GM18520 (cell line): ENCODE measurements around the gene ACAN.

ENCODE experiments used
- ATAC-seq: cut with Tn5 transposase; IDR thresholded peaks from one replicate; pipeline ENCODE4 v1.9.1; 2021; ENCODE audit not compliant: unreplicated experiment

ACAN gene

DNA sequence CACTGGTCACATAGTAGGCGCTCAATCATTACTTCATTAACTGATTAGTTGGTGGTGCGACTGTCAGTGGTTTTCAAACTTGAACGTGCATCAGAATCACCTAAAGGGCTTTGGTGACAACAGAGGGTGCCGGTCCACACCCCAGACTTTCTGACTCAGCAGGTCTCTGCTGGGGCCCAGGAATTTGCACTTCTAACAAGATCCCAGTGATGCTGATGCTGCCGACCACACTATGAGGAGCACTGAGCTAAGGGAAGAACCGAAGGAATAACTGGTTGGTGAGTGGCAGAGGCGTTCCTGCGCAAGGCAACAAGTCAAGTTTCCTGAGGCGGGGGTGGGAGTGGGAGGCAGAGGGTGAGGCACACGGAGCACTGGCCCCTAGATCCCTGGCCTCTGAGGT is 73.3 kb downstream of the ACAN start:
- ATAC-seq: no peak

DNA sequence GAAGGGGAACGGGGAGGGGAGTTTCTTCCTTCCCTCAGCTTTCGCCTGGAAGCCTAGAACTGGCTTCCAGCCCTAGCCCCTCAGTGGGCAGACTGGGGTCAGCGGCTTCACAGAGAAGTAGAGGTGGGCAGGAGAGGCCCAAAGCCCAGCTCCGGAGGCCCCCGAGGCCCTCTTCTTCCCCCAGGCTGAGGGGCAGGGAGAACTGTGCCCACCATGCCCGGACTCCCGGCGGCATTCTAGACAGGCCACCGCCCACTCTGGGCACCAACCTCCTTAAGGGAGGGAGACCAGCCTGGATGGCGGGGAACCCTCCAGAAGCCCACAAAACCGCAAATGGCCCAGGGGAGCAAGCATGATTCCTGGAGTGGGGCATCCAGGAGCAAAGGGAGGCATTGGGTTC is 74.2 kb downstream of the ACAN start:
- ATAC-seq: no peak

- no peak for ATAC-seq
These were observed 74.7 kb downstream of the ACAN start for GRCh38 chr15:88877906-88878305.

- ATAC-seq: no peak
These were observed 75.5 kb downstream of the ACAN start for GRCh38 chr15:88878720-88879184.

GRCh38 chr15:88880944-88881740 is 77.9 kb downstream of the ACAN start:
- ATAC-seq: no peak

GRCh38 chr15:88881775-88882174 is 78.5 kb downstream of the ACAN start:
- no peak for ATAC-seq

DNA sequence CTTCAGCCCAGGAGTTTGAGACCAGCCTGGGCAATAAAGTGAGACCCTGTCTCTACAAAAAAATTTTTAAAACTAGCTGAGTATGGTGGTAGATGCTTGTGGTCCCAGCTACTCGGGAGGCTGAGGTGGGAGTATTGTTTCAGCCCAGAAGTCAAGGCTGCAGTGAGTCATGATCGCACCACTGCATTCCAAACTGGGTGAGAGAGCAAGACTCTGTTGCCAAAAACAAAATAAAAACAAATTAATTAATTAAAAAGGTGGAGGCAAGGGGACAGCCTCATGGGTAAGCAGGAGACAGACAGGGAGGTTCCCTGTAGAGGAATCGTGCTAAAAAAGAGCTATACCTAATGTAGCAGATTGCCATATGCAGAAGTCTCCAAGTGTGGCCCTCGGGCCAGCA is 79.5 kb downstream of the ACAN start:
- no peak for ATAC-seq

DNA sequence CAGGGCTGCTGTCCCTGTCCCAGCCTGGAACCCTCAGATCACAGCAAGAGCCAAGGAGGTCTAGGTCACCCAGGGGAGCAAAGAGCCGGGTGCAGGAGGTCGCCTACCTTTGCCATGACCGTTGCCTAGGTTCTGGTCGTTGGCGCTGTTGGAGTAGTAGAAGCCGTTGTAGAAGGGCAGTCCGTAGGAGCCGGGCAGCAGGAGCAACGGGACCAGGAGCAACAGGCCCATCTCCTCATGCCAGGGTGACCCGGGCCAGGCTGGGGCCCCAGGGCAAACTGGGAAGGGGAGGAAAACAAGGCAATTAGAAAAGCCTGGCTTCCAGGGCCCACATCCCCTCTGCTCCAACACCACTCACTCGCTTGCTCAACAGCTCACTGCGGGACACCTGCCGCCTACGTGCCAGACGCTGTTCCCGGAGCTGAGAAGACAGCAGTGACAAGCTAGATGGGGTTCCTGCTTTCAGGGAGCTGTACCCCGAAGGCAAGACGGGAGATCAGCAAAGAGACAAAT is 83.9 kb downstream of the ACAN start:
- no peak for ATAC-seq

GRCh38 chr15:88888719-88889118 is 85.5 kb downstream of the ACAN start:
- ATAC-seq: no peak

GRCh38 chr15:88890495-88890894 is 87.3 kb downstream of the ACAN start:
- no peak for ATAC-seq

DNA sequence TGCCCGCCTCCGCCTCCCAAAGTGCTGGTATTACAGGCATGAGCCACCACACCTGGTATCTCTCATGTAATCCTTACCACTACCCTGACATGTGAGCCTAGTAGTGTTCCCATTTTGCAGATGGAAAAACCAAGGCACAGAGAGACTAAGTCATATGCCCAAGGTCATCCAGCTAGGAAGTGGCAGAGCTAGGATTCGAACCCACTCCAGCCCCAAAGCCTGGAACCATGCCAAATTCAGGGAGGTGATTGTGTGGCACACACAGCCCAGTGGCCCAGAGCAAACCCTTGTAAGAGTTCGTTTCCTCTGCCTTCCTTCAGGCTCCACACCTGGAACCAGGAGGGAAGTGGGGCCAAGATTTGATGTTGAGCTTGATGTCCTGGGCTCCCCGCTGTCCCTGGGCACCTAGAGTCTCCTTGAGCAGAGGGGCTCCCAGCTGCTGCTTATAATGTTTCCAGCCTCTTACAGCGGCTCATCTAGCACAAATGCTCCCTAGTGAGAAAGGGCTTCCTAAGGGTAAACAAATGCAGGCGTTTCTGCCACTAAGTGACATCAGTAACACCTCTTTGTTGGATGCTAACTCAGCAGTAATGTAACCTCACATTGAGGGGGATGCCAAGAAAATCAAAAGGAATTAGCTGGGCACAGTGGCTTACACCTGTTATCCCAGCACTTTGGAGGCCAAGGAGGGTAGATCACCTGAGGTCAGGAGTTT is 88.5 kb downstream of the ACAN start:
- ATAC-seq: no peak

DNA sequence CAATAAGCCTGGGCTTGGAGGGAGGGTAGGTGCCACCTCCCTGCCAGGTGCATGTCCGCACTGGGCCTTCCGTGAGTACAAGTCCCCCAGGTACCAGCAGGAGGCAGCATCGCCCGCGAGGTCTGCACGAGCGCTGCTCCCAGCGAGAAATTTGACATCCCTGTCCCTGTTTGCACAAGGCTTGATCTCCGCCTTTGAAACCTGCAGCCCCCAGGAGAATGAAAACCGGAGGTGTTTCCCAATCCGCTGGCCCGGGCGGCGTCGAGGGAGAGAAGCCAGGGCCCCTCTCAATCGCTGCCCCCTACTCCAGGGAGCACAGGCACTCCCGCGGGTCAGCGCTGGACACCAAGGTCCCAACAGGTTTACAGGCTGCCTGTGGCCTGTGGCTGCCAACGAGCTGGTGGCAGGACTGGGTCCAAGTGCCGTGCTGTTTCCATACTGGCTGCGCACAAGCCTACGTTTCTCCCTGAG is 91.1 kb downstream of the ACAN start:
- ATAC-seq: no peak

GRCh38 chr15:88894819-88895767 is 91.9 kb downstream of the ACAN start, which contains the start of gene HAPLN3:
HAPLN3 (minus strand) TSS chr15:88895544; CDS start chr15:88887298, 8,246 bp downstream.
- no peak for ATAC-seq

DNA sequence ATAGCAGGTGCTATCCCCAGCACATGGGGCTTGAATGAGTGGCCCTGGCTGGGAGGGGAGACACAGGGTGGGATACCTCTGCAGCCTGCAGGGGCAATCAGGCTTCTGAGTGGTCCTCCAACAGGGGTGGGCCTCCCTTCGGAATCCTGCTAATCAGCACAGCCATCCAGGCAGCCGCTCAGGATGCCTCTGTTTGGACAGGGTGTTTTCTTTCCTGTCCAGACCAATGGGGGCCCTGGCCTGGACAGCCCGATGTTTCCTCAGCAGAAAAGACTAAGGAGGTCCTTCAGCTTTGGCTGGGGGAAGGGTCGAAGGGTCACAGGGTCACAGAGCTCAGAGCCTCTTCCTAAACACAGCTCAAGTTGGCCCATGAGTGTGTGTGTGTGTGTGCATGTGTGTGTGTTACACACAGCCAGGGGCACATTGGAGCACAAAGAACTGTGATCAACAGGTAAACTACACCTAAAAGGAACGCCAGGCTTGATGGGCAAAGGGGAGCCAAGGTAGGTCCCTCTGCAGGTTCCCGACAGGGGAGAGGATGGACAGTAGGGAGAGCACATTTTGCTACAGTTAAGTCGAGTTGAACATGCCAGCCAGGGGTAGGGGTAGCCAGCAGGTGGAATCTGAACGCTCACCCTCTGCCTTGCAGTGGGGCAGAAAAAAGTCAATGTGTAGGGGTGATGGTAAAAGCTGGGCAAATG is 93.2 kb downstream of the ACAN start:
- no peak for ATAC-seq

- no peak for ATAC-seq
These were observed 93.9 kb downstream of the ACAN start for GRCh38 chr15:88897142-88897455.

DNA sequence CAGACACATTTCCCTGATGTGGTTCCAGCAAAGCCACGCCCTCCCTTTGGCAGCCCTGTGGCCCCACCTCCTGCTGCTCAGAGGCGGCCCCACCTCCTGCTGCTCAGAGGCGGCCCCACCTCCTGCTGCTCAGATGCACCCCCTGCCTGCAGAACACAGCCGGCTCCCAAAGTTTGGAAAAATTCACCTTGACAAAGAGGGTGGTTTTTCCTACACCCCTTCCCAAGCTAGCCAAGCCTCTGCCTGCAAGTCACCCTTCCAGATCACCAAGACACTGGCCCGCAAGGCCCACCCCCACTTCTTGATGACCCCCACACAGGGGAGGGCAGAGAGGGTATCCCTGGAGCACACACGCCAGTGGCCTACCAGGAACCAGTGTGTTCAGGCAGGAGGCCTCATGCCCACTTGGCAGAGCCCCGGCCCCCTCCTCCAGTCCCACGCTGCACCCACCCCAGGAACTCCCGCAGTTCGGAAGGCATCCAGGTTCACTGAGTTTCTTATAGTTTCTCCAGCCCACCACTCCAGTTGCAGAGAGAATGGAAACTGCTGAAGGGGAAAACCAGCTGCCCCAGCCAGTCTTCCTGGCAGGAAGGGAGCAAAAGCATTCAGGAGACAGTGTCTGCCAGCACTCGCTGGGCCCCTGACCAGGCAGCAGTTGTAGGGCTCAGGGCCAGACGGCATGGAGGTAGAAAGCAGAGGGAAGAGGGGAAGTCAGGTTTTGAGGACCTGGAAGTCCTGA is 94.4 kb downstream of the ACAN start:
- no peak for ATAC-seq

GRCh38 chr15:88898736-88899135 is 95.5 kb downstream of the ACAN start:
- no peak for ATAC-seq

GRCh38 chr15:88899251-88899650 is 96.0 kb downstream of the ACAN start:
- no peak for ATAC-seq

GRCh38 chr15:88900309-88900981 is 97.2 kb downstream of the ACAN start:
- ATAC-seq: no peak
